UCSD-AML1 (cell line): ENCODE measurements around the gene PCBP4.

ENCODE experiments used
- DNase-seq: peaks from one replicate; lab custom pipeline; 2025; ENCODE audit not compliant: unreplicated experiment; lab: John Stamatoyannopoulos, UW

Gene PCBP4

DNA sequence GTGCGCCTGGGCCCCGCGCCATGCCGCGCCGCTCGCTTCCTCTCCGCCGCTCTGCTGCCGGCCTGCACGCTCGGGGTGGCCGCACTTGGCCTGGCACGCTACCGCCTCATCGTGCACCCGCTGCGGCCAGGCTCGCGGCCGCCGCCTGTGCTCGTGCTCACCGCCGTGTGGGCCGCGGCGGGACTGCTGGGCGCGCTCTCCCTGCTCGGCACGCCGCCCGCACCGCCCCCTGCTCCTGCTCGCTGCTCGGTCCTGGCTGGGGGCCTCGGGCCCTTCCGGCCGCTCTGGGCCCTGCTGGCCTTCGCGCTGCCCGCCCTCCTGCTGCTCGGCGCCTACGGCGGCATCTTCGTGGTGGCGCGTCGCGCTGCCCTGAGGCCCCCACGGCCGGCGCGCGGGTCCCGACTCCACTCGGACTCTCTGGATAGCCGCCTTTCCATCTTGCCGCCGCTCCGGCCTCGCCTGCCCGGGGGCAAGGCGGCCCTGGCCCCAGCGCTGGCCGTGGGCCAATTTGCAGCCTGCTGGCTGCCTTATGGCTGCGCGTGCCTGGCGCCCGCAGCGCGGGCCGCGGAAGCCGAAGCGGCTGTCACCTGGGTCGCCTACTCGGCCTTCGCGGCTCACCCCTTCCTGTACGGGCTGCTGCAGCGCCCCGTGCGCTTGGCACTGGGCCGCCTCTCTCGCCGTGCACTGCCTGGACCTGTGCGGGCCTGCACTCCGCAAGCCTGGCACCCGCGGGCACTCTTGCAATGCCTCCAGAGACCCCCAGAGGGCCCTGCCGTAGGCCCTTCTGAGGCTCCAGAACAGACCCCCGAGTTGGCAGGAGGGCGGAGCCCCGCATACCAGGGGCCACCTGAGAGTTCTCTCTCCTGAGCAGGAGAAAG is 11.1 kb downstream of the PCBP4 start:
- DNase-seq = no peak

DNA sequence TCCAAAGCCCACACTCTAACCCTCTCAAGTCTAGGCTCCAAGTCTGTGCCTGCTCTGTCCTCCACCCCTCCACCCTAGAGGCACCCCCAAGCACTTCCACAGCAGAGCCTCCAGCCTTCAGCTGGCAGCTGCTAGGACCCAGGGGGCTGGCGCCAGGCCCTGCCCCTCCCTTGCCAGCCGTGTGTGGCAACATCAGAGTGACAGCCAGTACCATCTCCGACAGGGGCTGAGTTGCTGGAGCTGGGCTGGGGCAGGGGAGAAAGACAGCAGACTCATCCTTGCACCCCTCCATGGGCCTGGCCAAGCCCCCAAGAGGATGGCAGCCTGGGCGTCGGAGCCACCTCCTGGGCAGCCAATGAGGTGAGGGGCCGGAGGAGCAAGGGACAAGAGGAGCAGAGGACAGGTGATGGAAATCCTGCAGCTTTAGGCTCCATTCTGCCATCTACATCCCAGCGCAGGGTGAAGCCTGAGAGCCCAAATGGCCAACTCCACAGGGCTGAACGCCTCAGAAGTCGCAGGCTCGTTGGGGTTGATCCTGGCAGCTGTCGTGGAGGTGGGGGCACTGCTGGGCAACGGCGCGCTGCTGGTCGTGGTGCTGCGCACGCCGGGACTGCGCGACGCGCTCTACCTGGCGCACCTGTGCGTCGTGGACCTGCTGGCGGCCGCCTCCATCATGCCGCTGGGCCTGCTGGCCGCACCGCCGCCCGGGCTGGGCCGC is 11.9 kb downstream of the PCBP4 start, which contains the start of gene GPR62:
GPR62 (plus strand) TSS at position 207 of the 718 bp plus-strand sequence; CDS start at position 479, 272 bp downstream.
- DNase-seq = no peak

DNA sequence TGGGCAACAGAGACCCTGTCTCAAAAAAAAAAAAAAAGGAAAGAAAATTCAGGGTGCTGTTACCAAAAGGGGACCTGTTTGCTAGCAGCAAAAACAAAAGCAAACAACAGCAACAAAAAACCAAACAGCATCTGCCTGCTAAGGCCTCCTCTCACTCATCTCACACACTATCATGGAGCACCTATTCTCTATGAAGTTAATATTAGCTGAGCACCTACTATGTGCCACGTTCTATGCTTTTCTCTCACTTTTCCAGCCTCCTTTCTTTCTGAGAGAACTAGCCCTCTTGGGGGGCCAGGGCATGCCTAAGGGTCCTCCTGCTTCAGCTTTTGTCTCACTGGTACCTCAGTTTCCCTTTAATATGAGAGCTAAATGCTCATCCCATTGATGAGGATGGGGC is 12.5 kb downstream of the PCBP4 start:
- DNase-seq = no peak

DNA sequence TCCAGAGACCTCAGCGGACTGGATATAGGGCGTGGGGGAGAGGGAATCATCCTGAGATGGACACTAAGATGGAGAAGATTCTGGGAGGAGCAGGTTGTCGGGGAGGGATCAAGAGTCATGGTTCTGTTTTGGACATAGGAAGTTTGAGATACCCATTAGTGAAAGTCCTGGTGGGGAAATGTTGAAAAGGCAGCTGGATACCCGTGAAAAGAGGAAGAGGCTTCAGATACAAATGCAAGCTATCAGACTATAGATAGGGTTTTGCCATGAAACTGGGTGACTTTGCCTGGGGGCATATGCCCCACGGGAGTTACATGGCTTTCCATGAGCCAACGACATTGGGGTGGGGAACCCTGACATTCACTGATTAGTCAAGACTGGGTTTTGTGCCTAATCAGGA is 13.1 kb downstream of the PCBP4 start:
- DNase-seq = no peak

DNA sequence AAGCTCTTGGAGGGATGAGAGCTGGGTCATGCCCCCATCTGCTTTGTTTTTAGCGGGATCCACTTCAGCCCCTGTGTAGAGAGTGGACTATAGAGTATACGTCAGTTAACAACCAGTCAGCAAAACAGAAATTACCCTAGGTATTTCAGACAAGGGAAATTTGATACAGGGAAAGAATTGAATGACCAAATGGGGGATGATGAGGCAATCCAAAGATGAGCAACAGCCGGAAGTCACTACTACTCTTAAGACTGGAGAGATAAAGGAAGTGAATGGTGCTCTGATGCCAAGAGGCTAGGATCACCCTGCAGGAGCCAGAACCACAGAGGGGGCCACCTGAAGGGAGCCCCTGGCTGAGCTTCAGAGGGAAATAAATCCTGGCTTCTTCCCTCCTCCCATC is 13.8 kb downstream of the PCBP4 start:
- no peak for DNase-seq

DNA sequence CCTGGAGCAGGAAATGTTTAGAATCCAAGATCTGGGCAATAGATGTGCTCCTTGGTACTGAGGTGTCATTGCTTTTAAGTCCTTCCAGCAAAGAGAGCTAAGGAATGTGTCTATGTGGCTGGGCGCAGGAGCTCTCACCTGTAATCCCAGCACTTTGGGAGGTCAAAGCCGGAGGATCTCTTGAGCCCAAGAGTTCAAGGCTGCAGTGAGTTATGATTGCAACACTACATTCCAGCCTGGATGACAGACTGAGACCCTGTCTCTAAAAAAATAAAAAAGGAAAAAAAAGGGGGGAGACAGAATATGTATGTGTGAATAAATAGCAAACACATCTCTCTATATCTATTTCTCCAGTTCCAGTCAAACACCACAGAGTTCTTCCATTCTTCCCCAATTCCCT is 16.4 kb downstream of the PCBP4 start:
- DNase-seq = no peak

DNA sequence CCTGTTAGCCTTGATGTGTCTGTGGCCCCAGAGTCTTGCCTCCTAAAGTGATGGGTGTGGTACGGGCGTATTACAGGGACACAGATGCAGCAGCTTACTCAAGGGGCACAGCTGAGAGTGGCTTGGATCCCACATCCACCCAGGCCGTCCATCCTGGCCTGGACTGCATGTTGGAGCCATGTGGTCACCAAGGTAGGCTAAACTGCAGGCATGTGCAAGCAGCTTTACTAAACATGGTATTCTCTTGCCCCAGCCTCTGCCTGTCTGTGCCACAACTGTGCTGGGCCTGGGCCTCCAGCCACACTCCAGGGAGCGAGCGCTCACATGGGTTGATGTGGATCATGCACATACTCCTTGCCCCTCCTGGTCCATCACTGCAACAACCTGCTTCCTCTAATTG is 18.1 kb downstream of the PCBP4 start:
- DNase-seq = no peak

DNA sequence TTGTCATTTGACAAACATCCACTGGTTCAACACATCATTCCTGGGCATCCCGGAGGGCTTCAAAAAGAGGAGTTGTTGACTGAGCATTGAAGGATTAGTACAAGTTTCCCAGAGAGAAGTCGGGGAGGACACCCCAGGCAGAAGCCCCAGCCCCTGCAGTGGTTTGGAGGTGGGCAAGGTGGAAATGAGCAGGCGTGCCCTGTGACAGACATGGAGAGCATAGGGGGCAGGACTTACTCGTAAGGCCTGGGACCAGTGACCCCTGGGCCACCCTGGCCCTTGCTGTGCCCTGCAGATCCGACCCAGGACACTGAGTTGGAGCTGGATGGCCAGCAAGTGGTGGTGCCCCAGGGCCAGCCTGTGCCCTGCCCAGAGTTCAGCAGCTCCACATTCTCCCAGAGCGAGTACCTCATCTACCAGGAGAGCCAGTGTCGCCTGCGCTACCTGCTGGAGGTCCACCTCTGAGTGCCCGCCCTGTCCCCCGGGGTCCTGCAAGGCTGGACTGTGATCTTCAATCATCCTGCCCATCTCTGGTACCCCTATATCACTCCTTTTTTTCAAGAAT is 19.2 kb downstream of the PCBP4 start:
- no peak for DNase-seq

DNA sequence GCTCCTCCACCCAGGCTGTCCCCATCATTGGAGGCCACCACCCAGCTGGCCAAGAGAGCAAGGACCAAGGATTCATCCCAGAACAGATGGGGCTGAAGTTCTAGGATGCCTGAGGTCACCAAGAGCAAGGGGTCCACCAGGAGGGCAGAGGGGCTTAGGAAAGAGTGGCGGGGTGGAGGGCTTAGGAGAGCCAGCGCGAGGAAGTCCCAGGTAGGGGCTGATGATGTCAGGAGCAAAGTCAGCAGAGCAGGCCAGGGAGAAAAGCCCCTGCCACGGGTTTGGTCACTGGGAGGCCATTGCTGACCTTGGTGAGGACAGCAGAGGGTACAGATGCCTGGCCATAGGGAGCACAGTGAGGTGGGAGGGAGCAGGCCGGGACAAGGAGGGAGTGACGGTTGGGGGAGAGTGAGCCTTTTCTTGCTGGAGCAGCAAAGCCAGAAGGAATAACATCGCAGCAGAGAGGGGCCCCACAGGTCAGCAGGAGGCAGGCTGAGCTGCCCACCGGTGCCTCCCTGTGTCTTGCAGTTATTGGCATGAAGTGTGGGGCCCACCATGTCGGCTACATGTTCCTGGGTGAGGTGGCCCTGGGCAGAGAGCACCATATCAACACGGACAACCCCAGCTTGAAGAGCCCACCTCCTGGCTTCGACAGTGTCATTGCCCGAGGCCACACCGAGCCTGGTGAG is 19.9 kb downstream of the PCBP4 start:
- DNase-seq = no peak

DNA sequence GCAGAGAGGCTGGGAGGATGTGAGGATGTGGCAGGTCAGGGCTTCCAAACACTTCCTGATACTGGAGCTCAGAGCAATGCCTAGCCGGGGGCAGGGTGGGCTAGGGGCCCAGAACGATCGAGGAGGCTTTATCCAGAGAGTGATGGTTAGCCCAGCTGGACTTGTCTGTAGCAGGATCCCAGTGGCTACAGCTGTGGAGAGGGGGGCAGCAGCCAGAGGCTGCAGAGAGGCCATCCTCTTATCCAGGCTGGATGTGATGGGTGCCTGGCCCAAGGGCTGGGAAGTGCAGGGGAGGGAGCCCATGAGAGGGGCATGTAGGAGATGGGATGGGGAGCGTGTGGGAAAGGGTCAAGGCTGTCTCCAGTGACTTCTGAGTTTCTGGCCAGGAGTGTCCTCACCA is 20.5 kb downstream of the PCBP4 start:
- DNase-seq = no peak

DNA sequence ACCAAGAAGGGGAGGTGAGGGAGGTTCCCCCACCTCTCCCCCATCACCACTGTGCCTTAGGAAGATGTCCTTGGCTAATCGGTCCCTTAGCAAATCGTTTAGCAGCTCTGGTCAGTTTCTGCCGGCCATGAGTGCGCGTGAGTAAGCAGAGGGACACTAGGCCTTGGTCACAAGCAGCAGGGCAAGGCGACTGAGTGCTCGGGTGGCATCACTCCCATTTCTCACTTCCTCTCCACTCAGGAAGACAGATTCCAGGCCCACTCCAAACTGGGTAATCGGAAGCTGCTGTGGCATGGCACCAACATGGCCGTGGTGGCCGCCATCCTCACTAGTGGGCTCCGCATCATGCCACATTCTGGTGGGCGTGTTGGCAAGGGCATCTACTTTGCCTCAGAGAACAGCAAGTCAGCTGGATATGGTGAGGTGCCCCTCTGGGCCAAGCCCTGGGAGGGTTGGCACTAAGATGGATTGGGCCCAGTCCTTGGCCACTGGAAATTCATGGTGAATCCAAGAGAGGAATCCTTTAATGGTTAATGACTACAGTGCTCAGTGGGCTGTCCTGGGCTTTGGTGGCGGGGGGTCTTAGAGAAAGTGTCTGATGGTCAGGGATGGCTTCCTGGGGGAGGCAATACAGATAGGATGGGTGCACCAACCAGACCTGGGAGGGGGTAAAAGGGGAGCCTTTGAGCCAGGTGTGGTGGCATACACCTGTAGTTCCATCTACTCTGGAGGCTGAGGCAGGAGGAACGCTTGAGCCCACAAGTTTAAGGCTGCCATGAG is 21.1 kb downstream of the PCBP4 start:
- no peak for DNase-seq

DNA sequence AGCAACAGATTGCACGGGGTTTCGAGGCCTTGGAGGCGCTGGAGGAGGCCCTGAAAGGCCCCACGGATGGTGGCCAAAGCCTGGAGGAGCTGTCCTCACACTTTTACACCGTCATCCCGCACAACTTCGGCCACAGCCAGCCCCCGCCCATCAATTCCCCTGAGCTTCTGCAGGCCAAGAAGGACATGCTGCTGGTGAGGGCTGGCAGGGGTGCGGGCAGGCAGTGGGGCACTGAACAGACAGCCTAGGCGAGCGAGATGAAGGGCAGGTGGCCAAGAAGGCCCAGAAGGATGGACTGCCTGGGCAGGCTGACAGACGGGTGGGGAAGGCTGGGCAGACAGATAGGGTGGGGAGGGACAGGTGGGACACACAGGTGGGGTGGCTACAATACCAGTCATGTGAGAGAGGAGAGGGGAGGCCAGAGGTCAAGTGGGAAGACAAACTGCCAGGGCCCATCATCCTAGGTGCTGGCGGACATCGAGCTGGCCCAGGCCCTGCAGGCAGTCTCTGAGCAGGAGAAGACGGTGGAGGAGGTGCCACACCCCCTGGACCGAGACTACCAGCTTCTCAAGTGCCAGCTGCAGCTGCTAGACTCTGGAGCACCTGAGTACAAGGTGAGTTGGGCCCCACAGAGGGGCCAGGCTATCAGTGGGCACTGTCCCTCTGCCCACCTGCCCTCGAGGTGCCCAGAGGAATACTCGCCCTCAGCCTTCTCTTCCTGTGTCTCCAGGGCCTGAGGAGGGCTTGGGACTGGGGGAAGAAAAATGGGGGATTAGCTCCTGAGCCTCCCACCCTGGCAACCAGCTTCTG is 22.0 kb downstream of the PCBP4 start:
- DNase-seq = no peak

DNA sequence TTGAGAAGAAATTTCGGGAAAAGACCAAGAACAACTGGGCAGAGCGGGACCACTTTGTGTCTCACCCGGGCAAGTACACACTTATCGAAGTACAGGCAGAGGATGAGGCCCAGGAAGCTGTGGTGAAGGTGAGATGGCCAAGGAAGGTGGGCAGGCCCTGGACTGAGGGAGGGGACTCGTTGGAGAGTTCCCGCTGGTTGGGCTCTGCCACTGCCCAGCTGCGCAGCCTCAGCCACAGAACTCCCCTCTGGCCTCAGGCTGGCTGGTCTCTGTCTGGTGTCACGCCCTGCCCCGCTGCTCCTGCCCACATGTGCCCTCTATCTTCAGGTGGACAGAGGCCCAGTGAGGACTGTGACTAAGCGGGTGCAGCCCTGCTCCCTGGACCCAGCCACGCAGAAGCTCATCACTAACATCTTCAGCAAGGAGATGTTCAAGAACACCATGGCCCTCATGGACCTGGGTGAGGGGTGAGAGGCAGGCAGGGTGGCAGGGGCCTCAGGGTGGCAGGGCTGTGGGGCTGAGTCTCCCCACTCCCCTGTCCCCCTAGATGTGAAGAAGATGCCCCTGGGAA is 22.7 kb downstream of the PCBP4 start:
- DNase-seq = no peak

DNA sequence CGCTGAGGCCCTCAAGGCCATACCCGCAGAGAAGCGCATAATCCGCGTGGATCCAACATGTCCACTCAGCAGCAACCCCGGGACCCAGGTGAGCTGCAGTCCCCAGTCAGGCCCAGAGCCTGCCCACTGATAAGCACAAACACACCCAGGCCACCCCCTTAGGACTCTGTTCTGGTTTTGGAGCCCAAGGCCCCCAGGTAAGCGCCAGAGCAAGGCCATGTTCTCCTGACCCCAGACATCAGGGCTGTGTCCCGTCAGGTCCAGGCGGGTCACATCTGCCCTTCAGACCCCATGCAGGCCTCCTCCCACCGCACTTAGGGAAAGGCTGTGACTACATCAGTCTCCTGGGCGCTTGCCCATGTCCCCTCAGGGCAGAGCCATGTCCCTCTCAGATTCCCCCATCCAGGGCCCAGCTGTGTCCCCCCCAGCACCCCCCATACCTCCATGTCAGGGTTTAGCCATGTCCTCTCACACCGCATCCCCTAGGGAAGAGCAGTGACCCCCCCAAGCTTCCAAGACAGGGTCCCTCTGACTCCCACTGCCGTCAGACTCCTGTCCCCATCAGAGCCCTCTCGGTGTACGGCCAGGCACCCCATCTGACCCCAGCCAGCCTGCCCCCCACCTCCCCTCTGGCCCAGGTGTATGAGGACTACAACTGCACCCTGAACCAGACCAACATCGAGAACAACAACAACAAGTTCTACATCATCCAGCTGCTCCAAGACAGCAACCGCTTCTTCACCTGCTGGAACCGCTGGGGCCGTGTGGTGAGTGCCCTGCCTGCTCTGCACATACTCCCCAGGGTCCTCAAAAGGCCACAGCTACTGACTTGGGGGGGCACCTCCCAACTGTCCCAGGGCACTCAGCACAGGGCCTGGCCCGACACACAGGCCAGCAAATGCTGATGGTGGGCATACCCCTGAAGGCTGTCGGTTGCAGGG is 23.5 kb downstream of the PCBP4 start:
- DNase-seq = no peak

DNA sequence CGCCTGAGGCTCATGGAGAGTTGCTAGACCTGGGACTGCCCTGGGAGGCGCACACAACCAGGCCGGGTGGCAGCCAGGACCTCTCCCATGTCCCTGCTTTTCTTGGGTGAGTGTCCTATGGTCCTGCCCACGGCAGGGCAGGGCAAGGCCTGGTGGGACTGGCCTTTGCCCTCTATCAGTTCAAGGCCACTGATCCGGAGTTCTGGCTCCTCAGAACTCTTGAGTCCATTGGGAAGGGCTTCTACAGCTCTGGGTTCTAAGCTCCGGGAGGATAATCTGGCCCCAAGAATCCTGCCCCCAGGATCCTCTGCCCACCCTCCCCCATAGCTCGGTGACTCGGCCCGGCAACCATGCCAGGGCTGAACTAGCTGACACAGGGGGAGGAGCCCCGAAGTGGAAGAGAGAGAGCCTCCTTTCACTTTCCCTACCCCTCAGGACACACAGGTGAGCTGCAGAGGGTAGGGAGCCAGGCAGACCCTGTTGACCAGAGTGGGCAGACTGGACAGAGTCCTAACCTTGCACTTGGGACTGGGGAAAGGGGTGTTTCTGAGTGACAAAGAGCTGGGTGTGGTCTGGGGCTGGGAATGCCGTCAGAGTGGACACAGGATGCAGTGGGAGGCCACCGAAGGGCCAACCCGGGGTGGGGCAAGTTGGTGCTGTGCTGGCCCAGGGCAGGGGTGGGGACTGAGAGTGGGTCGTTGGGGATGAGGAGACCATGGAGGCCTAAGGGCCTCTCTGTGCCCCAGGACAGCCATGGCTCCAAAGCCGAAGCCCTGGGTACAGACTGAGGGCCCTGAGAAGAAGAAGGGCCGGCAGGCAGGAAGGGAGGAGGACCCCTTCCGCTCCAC is 24.4 kb downstream of the PCBP4 start:
- no peak for DNase-seq

DNA sequence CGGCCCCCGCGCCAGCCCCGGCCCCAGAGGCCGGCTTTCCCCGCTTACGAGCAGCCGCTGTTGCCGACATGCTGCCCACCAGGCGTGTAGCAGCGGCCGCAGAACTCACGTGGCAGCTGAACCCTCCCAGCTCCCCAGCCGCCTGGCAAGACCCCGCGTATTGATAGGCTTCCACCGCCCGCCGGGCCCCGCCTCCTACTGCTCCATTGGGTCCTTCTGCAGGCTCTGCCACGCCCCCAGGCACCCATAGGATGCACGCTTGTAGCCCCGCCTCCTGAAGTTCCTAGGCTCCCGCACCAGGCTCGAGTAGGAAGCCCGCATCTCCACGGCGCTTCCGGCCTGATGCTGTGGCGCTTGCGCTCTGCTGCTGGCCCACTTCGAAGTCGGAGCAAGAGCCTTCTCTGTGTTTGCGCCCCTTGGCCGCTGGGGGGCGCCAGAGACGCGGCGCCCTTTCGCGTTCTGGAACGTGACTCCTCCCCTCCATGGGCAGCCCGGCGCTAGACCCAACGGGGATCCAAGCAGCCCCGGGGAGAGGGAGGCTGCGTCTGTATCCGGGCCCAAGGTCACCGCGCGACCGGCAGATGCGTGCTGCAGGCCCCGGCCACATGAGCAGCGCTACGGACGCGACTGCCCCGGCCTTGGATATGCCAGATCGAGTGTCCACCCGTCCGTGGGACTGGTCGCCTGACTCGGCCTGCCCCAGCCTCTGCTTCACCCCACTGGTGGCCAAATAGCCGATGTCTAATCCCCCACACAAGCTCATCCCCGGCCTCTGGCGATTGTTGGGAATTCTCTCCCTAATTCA is 25.3 kb downstream of the PCBP4 start, which contains the start of the genes PARP3 and RRP9:
PARP3 (plus strand) TSS at position 566 of the 805 bp plus-strand sequence. CDS start 993 bp downstream, outside the sequence.
RRP9 (minus strand) TSS at position 107 of the 805 bp plus-strand sequence; CDS start at position 70, 37 bp downstream.
- DNase-seq = peak; percentile 100
